HL-60/S4 (cell line): Measurements from ENCODE around the gene TPSB2.
"Not testable (repeated sequence)": the region's sequence is repeated elsewhere in the genome, so short reads cannot be mapped to it uniquely, and the experiment has no call there.

ENCODE experiments used
- in situ Hi-C: fragments of 300-500 bp; cut with MboI; formaldehyde crosslinking; loops from 2 replicates; pipeline ENCODE4 v1.14.3; 2022; ENCODE audit warnings: low sequenced_read_pairs

The TPSB2 gene

GRCh38 chr16:1206786-1207185 is 23.2 kb downstream of the TPSB2 start:
- in situ Hi-C loops: no loop called here

GRCh38 chr16:1206326-1206725 is 23.7 kb downstream of the TPSB2 start:
- in situ Hi-C loops: no loop called here

DNA sequence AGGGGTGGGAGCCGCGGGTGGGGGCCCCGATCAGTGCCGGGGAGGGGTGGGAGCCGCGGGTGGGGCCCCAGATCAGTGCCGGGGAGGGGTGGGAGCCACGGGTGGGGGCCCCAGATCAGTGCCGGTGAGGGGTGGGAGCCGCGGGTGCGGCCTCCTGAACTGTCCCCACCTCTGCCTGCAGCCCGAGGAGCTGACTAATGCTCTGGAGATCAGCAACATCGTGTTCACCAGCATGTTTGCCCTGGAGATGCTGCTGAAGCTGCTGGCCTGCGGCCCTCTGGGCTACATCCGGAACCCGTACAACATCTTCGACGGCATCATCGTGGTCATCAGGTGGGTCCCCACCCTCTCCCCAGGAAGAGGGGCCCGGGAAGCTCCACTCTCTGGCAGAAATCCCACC is 25.1 kb downstream of the TPSB2 start:
- in situ Hi-C loops: no loop called here

- in situ Hi-C loops: no loop called here
Measured at GRCh38 chr16:1202274-1202673, 27.7 kb downstream of the TPSB2 start.

GRCh38 chr16:1201444-1201843 is 28.5 kb downstream of the TPSB2 start:
- in situ Hi-C loops: no loop called here

- in situ Hi-C loops: no loop called here
Measured at GRCh38 chr16:1200014-1200627, 29.9 kb downstream of the TPSB2 start.

DNA sequence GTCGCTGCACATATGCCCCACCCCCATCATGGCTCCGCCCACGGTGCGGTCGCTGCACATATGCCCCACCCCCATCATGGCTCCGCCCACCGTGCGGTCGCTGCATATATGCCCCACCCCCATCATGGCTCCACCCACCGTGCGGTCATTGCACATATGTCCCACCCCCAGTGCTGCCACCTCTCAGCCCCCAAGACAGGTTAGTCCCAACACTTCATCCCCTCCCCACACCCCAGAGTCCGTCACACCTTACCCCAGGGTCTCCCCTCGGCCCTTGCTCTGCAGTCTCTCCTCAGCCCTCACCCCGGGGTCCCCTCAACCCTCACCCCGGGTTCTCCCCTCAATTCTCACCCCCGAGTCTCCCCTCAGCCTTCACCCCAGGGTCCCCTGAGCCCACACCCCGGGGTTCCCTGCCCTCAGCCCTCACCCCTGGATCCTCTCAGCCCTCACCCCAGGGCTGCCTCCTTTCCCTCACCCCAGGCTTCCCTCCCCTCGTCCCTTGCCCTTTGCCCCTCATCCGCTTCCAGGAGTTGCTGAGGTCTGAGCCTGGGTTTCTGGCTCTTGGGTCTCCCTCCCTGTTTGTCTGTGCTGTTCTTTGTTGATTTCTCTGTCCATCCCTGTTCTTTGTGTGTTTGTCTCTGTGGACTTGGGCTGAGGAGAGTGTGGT is 30.5 kb downstream of the TPSB2 start:
- in situ Hi-C loops: no loop called here

- in situ Hi-C loops: not testable (repeated sequence)
Measured at GRCh38 chr16:1198671-1199346, 31.2 kb downstream of the TPSB2 start.

DNA sequence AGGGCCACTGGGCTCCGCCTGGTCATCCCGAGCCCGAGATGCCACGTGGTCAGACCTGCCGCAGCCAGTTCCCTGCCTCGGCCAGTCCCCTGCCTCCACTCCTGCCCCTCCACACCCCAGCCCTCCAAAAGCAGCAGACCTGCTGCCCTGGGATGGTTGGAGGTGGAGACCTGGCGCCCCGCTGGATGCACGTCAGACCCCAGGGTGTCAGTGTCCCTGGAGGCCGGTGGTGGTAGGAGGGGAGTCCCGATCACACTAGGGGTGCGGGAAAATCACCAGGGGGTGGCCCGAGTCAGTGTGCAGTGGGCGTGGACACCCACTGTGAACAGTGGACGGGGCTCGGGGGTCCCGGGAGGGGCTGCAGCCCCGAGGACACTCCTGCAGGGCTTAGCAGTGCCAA is 31.8 kb downstream of the TPSB2 start:
- in situ Hi-C loops: no loop called here

DNA sequence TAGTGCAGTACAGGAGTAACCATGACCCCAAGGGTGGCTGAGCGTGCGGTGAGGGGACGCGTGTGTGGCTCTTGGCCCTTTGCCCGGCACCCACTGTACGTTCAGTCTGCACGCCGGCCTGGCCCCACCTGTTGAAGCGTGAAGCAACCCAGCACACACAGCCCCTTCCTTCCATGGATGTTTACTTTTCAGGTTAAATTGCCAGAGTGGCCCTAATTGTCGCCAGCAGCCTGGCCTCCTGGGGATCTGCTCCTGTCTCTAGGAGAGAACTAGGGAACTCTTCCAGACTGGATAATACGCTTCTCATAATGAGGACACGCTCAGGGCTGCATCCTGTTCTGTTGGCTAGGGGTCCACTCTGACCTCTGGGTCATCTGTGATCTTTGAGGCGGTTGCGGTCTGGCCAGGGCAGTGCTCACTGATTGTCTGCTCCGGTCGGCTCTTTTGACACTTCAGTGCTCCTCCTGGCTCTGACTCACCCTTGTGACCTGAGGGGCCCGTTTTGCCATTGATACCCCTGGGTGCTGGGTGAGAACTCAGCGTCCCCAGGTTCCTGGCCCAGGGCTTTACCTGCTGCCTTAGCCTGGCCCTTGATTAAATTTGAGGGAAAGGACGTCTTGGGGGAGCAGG is 32.6 kb downstream of the TPSB2 start:
- in situ Hi-C loops: no loop called here

GRCh38 chr16:1196494-1196893 is 33.5 kb downstream of the TPSB2 start:
- in situ Hi-C loops: no loop called here

GRCh38 chr16:1195393-1195666 is 34.7 kb downstream of the TPSB2 start:
- in situ Hi-C loops: no loop called here

GRCh38 chr16:1194665-1195392 is 35.2 kb downstream of the TPSB2 start:
- in situ Hi-C loops: no loop called here

DNA sequence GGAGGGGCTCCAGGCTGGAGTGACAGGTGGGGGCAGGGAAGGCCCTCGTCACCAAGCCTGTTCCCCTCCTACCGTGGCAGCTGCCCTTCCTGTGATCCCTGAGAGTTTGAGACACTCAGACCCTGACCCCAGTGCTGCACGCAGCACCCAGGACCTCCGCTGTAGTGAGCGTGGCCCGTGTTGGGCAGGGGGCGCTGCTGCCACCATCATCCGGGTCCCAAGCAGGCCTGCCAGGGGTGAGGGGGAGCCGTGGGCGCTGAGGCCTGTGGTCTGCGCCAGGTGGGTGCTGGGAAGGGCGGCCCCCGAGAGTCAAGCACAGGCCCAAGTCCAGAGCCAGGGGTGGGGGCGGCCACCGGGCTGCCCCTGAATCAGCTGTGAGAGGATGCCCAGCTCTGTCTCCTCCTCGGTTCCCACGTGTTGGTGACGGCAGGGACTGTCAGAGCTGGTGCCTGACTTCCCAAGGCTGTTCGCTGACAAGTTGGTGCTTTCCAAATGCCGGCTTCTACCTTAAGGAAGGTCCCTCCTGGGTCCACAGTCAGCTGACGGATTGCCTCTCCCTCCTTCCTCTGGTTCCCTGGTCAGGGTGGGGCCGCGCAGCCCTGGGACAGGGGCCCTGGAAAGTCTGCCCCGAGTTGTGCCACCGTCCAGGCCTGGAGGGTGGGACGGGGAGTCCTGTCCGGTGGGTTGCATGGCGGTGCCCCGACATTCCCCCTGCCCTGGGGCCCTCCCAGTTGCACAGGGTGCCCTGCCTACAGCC is 36.0 kb downstream of the TPSB2 start:
- in situ Hi-C loops: no loop called here

- in situ Hi-C loops: no loop called here
Measured at GRCh38 chr16:1193143-1193824, 36.7 kb downstream of the TPSB2 start.

GRCh38 chr16:1192384-1193073 is 37.5 kb downstream of the TPSB2 start:
- in situ Hi-C loops: no loop called here

DNA sequence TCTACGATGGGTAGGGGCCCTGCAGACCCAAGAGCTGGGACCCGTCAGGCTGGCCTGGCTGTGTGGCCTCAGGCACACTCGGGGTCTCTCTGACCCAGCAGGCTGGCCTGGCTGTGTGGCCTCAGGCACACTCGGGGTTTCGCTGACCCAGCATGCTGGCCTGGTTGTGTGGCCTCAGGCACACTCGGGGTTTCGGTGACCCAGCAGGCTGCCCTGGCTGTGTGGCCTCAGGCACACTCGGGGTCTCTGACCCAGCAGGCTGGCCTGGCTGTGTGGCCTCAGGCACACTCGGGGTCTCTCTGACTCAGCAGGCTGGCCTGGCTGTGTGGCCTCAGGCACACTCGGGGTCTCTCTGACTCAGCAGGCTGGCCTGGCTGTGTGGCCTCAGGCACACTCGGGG is 39.2 kb downstream of the TPSB2 start:
- in situ Hi-C loops: not testable (repeated sequence)

DNA sequence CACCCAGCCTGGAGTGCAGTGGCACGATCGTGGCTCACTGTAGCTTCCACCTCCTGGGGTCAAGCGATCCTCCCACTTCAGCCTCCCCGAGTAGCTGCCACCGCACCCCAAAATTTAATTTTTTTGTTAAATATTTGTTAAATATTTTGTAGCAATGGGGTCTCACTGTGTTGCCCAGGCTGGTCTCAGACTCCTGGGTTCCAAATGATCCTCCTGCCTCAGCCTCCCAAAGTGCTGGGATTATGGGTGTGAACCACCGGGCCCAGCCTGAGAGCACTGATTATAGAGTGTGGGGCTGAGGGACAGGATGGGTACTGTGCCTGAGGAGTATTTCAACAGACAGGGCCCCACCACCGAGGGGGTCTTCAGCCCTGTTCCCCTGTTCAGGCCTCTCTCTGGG is 40.5 kb downstream of the TPSB2 start:
- in situ Hi-C loops: no loop called here

GRCh38 chr16:1188432-1189189 is 41.4 kb downstream of the TPSB2 start:
- in situ Hi-C loops: no loop called here
